ENCODE data around the gene KLHL40.

Gene KLHL40

GRCh38 chr3:42670051-42670576, 15.2 kb upstream of the KLHL40 start:
- DNase-seq (ENCODE audit: low spot score): no peak

DNA sequence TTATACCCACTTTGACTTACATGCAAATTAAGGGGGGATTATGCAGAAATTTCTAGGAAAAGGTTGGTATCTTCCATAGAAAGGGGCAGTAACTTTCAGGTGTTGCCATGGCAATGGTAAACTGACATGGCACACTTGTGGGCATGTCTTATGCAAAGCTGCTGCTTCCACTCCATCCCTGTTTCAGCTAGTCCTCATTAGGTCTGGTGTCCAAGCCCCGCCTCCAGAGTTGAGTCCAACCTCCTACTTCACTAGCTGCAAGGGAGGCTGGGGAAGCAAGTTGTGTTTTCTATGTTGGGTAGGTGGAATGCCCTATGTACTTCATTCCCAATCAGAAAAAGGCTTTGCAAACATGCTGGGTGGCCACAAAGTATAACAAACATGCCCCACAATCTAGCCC, 14.7 kb upstream of the KLHL40 start:
- DNase-seq (ENCODE audit: low spot score): no peak

DNA sequence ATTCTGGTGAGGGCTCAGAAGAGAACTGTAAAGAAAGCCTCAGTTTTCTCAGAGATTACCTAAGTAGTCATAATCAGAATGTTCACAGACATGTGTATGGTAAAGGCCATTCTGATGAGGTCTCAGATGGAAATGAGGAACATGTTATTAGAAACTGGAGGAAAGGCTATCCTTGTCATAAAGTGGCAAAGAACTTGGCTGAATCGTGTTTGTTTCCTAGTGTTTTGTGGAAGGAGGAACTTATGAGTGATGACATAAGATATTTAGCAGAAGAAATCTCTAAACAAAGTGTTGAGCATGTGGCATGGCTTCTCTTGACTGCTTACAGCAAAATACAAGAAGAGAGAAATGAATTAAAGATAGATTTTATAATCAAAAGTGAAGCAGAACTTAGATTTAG, 12.8 kb upstream of the KLHL40 start:
- DNase-seq (ENCODE audit: low spot score): no peak

DNA sequence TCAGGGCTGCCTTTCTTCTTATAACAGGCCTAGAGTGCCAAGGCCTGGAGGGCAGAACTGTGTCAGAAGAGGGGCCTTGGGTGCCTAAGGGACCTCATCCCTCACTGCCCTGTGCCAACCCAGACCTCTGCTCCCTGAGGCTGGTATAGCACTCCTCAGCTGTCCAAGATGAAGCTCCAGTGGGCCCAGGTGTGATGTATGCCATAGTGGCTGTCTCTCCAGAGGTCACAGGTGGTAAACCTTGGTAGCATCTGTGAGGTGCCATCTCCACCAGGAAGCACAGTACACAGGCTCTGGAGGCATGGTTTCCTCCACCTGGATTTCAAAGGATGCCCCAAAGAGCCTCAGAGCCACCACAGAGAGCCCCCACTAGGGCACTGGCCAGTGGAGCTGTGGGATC, 12.3 kb upstream of the KLHL40 start:
- no peak for DNase-seq (ENCODE audit: low spot score)

GRCh38 chr3:42674146-42674545, 11.2 kb upstream of the KLHL40 start:
- DNase-seq (ENCODE audit: low spot score): no peak

DNA sequence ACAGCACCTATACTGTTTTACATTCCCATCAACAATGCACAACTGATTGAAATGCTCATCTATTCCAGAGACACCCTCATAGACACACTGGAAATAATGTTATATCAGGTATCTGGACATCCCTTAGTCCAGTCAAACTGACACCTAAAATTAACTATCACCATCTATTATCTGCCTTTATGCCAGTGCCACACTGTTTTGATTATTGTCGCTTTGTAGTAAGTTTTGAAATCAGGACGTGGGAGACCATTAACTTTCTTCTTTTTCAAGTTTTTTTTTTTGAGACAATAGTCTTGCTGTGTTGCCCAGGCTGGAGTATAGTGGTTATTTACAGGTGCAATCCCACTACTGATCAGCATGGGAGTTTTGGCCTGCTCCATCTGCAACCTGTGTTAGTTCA, 9.4 kb upstream of the KLHL40 start:
- no peak for DNase-seq (ENCODE audit: low spot score)

GRCh38 chr3:42678447-42678846, 6.9 kb upstream of the KLHL40 start:
- no peak for DNase-seq (ENCODE audit: low spot score)

- no peak for DNase-seq (ENCODE audit: low spot score)
Measured at GRCh38 chr3:42680271-42680670, 5.1 kb upstream of the KLHL40 start.

DNA sequence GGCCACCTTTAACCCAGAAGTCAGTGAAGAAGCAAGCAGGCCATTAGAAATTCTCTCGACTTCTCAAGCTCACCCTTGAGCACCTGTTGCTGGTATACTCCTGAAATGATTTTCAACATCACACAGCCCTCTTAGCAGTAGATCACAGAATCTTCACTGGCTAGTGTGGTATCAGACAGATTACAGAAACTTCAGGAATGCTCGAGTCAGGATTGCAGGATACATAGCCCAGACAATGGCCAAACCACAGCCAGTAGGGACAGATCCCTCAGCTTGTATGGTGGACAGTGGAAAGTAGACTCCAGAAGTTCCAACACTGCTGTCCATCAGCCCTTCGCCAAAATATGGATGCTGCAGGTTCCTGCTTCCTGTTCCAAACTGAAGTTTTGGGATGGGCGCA, 4.5 kb upstream of the KLHL40 start:
- no peak for DNase-seq (ENCODE audit: low spot score)

DNA sequence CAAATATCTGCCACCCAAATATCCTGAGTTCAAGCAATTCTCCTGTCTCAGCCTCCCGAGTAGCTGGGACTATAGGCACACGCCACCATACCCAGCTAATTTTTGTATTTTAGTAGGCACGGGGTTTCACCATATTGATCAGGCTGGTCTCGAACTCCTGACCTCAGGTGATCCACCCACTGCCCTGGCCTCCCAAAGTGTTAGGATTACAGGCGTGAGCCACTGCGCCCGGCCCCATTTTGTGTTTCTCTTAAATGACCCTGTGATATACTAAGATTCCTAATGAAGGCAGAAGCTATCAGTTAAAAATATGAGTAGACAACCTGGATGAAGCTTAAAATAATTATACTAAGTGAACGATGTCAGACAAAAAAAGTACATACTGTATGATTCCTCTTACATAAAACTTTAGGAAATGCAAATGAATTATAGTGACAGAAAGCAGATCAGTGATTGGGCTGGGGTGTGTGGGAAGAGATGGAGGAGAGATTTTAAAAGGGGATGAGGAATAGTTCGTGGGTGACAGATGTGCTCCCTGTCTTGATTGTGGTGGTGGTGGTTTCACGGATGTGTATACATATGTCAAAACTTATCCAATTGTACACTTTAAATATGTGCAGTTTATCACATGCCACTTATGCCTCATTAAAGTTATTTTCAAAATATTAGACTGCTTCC, 3.8 kb upstream of the KLHL40 start:
- DNase-seq (ENCODE audit: low spot score): no peak

DNA sequence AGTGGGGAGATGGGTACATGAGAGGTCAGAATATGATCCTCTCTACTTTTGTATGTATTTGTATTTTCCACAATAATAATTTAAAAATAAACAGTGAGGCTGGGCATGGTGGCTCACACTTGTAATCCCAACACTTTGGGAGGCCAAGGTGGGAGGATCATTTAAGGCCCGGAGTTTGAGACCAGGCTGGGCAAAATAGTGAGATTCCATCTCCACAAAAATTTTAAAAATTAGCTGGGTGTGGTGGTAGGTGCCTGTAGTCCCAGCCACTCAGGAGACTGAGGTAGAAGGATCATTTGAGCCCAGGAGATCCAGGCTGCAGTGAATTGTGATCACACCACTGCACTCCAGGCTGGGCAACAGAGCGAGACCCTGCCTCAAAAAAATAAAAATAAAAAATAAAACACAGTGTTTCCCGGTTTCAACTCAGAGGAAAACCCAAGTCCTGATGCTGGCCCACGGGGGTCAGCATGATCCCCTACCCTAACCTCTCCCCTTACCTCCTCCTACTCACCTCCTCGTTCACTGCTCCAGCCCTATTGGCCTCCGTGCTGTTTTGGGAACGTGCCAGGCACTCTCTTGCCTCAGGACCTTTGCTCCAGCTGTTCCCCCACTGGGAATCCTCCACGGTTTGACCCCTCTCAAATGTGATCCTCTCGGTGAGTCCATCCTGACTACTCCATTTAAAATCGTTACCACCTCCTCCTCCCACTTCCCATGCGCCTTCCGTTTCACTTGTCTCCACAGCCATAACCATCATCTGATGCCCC, 2.9 kb upstream of the KLHL40 start:
- DNase-seq (ENCODE audit: low spot score): no peak

- DNase-seq (ENCODE audit: low spot score): peak; percentile 93
Measured at GRCh38 chr3:42683875-42684598, 1.3 kb upstream of the KLHL40 start.

- DNase-seq (ENCODE audit: low spot score): no peak
Measured at GRCh38 chr3:42684632-42685362, 540 bp upstream of the KLHL40 start.

DNA sequence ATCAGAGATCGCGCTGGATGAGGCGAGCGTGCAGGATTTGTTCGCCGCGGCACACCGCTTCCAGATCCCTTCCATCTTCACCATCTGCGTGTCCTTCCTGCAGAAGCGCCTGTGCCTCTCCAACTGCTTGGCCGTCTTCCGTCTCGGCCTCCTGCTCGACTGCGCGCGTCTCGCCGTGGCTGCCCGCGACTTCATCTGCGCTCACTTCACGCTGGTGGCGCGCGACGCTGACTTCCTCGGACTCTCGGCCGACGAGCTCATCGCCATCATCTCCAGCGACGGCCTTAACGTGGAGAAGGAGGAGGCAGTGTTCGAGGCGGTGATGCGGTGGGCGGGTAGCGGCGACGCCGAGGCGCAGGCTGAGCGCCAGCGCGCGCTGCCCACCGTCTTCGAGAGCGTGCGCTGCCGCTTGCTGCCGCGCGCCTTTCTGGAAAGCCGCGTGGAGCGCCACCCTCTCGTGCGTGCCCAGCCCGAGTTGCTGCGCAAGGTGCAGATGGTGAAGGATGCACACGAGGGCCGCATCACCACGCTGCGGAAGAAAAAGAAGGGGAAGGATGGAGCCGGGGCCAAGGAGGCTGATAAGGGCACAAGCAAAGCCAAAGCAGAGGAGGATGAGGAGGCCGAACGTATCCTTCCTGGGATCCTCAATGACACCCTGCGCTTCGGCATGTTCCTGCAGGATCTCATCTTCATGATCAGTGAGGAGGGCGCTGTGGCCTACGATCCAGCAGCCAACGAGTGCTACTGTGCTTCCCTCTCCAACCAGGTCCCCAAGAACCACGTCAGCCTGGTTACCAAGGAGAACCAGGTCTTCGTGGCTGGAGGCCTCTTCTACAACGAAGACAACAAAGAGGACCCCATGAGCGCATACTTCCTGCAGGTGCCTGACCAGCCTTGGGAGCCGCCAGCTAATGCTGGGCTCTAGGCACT, 819 bp downstream of the KLHL40 start:
- no peak for DNase-seq (ENCODE audit: low spot score)

- DNase-seq (ENCODE audit: low spot score): no peak
Measured at GRCh38 chr3:42686832-42687650, 1.7 kb downstream of the KLHL40 start.

DNA sequence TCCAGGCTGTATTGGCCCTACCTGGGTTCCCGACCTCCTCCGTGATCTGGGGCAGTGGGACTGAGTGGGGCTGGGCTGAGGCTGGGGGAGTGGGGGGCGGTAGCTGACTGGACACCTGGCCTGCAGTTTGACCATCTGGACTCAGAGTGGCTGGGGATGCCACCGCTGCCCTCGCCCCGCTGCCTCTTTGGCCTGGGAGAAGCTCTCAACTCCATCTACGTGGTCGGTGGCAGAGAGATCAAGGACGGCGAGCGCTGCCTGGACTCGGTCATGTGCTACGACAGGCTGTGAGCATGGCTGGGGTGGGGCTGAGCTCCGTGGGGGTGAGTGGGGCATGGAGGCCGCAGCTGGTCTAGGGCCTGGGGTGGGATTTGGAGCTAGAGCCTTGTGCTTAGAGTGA, 2.7 kb downstream of the KLHL40 start:
- DNase-seq (ENCODE audit: low spot score): no peak

- no peak for DNase-seq (ENCODE audit: low spot score)
Measured at GRCh38 chr3:42688487-42689420, 3.4 kb downstream of the KLHL40 start.

DNA sequence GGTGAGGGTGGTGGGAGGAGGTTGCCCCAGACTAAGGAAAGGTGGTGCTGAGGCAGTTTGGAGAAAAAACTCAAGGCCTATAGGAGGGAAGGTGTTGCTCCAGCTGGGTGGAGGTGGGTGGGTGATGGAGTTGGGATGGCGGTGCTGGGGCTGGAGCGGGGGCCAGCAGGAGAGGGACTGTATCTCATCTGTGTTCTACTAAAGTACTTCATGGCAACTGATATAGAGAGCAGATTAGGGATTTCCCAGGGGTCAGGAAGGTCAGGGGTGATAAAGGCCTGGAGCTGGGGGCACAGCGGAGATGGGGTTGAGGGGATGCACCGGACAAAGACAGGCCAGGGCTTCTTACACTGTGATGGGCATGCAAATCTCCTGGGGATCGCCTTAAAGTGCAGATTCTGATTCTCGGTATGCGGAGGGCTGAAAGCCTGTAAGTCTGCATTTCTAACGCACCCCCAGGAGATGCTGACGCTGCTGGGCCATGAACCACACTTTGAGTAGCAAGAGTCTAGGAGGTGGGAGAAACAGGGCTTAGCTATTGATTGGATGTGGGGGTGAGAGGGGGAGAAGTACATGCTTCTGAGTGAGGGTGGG, 4.2 kb downstream of the KLHL40 start:
- no peak for DNase-seq (ENCODE audit: low spot score)

- no peak for DNase-seq (ENCODE audit: low spot score)
Measured at GRCh38 chr3:42690191-42690590, 4.9 kb downstream of the KLHL40 start.

Data from HuH-7 (cell line).